H9 (cell line): ENCODE data around the gene KCNMB4. TPM values are rescaled to one million over a fixed set of nuclear protein-coding genes. Genes with fewer than 3 reads are reported as not detected.

ENCODE experiments used
- DNase-seq: peaks from one replicate; pipeline ENCODE4 v3.0.0-alpha.2; 2017
- H2AFZ ChIP-seq: one replicate; pipeline ENCODE4 v1.6.1; 2013; ENCODE audit warnings: mild to moderate bottlenecking, low read length, control low read depth, moderate library complexity
- H2AK5ac ChIP-seq: 2 replicates; pipeline ENCODE4 v1.6.1; 2013; ENCODE audit warnings: low read length, control low read depth, mixed read lengths; ENCODE audit not compliant: insufficient read length
- H2BK120ac ChIP-seq: one replicate; pipeline ENCODE4 v1.6.1; 2013; ENCODE audit warnings: low read depth, mild to moderate bottlenecking, low read length, control low read depth, inconsistent platforms; ENCODE audit not compliant: poor library complexity, severe bottlenecking
- H2BK12ac ChIP-seq: 2 replicates; pipeline ENCODE4 v1.6.1; 2013; ENCODE audit warnings: low read length, control low read depth, mixed read lengths, low read depth; ENCODE audit not compliant: insufficient read length
- H2BK15ac ChIP-seq: 2 replicates; pipeline ENCODE4 v1.6.1; 2013; ENCODE audit warnings: low read depth, low read length, control low read depth
- H2BK20ac ChIP-seq: one replicate; pipeline ENCODE4 v1.6.1; 2013; ENCODE audit warnings: low read depth, mild to moderate bottlenecking, low read length, control low read depth, inconsistent platforms; ENCODE audit not compliant: poor library complexity, severe bottlenecking
- H2BK5ac ChIP-seq: 2 replicates; pipeline ENCODE4 v1.6.1; 2013; ENCODE audit warnings: low read length, control low read depth, mixed read lengths; ENCODE audit not compliant: insufficient read length
- H3K14ac ChIP-seq: 2 replicates; pipeline ENCODE4 v1.6.1; 2013; ENCODE audit warnings: low read length, control low read depth; ENCODE audit not compliant: insufficient read depth
- H3K18ac ChIP-seq: 2 replicates; pipeline ENCODE4 v1.6.1; 2013; ENCODE audit warnings: low read depth, mild to moderate bottlenecking, mixed read lengths, low read length, control low read depth; ENCODE audit not compliant: insufficient read length
- H3K23ac ChIP-seq: 2 replicates; pipeline ENCODE4 v1.6.1; 2013; ENCODE audit warnings: low read length, control low read depth, mixed read lengths, low read depth; ENCODE audit not compliant: insufficient read length
- H3K23me2 ChIP-seq: 2 replicates; pipeline ENCODE4 v1.6.1; 2013; ENCODE audit warnings: low read depth, mild to moderate bottlenecking, mixed read lengths, low read length, control low read depth; ENCODE audit not compliant: insufficient read length, poor library complexity, severe bottlenecking
- H3K27ac ChIP-seq: 2 replicates; pipeline ENCODE4 v1.5.1; 2013; ENCODE audit warnings: low read length, control low read depth, mixed read lengths, low read depth; ENCODE audit not compliant: insufficient read length
- H3K27me3 ChIP-seq: 2 replicates; pipeline ENCODE4 v1.6.1; 2013; ENCODE audit warnings: low read length, control low read depth, inconsistent platforms; ENCODE audit not compliant: insufficient read depth
- H3K4ac ChIP-seq: 2 replicates; pipeline ENCODE4 v1.6.1; 2013; ENCODE audit warnings: low read depth, mild to moderate bottlenecking, control low read depth, inconsistent platforms, low read length, moderate library complexity
- H3K4me1 ChIP-seq: 2 replicates; pipeline ENCODE4 v1.6.1; 2013; ENCODE audit warnings: low read length, control low read depth, inconsistent platforms; ENCODE audit not compliant: insufficient read depth
- H3K4me2 ChIP-seq: 2 replicates; pipeline ENCODE4 v1.6.1; 2013; ENCODE audit warnings: low read length, control low read depth, mixed read lengths; ENCODE audit not compliant: insufficient read length, insufficient read depth
- H3K56ac ChIP-seq: 2 replicates; pipeline ENCODE4 v1.6.1; 2013; ENCODE audit warnings: low read depth, mild to moderate bottlenecking, mixed read lengths, low read length, control low read depth; ENCODE audit not compliant: insufficient read length
- H3K79me1 ChIP-seq: 2 replicates; pipeline ENCODE4 v1.6.1; 2013; ENCODE audit warnings: low read depth, mild to moderate bottlenecking, moderate library complexity, low read length, control low read depth, inconsistent platforms; ENCODE audit not compliant: insufficient read depth, poor library complexity, severe bottlenecking
- H3K79me2 ChIP-seq: 2 replicates; pipeline ENCODE4 v1.6.1; 2013; ENCODE audit warnings: low read length, control low read depth, inconsistent platforms; ENCODE audit not compliant: insufficient read depth
- H3K9ac ChIP-seq: 2 replicates; pipeline ENCODE4 v1.6.1; 2013; ENCODE audit warnings: low read length, control low read depth, mixed read lengths; ENCODE audit not compliant: insufficient read length; ENCODE audit errors: extremely low read depth
- H3K9me3 ChIP-seq: one replicate; pipeline ENCODE4 v1.6.1; 2013; ENCODE audit warnings: low read depth, low read length, inconsistent platforms; ENCODE audit not compliant: control insufficient read depth
- H3T11ph ChIP-seq: one replicate; pipeline ENCODE4 v1.6.1; 2013; ENCODE audit warnings: mild to moderate bottlenecking, low read length, control low read depth, inconsistent platforms
- H4K20me1 ChIP-seq: one replicate; pipeline ENCODE4 v1.6.1; 2013; ENCODE audit not compliant: control insufficient read depth, insufficient read length, insufficient read depth
- H4K5ac ChIP-seq: 2 replicates; pipeline ENCODE4 v1.6.1; 2013; ENCODE audit warnings: low read depth, mild to moderate bottlenecking, mixed read lengths, low read length, control low read depth; ENCODE audit not compliant: insufficient read length
- H4K8ac ChIP-seq: replicated peaks from 2 replicates; pipeline ENCODE4 v1.6.1; 2013; ENCODE audit warnings: low read length, control low read depth, mixed read lengths, low read depth; ENCODE audit not compliant: insufficient read length
- H4K91ac ChIP-seq: 2 replicates; pipeline ENCODE4 v1.6.1; 2013; ENCODE audit warnings: low read depth, mild to moderate bottlenecking, moderate library complexity, mixed read lengths, low read length, control low read depth; ENCODE audit not compliant: insufficient read length
- H3K27ac Mint-ChIP-seq, 3 experiments: 2 replicates in 2 of 3; 3 replicates in 1 of 3; pipeline ENCODE4 v1.8.0; 2020 to 2021; ENCODE audit warnings: mixed read lengths in 3 of 3, mild to moderate bottlenecking in 1 of 3, moderate library complexity in 1 of 3
- H3K27me3 Mint-ChIP-seq: 2 replicates; pipeline ENCODE4 v1.8.0; 2021; ENCODE audit warnings: low read depth, mild to moderate bottlenecking, moderate library complexity, mixed read lengths
- H3K36me3 Mint-ChIP-seq, 3 experiments: 2 replicates in 2 of 3; 3 replicates in 1 of 3; pipeline ENCODE4 v1.8.0; 2020 to 2021; ENCODE audit warnings: low read depth in 3 of 3, mixed read lengths in 3 of 3; ENCODE audit not compliant: insufficient read depth in 1 of 3
- H3K4me1 Mint-ChIP-seq, 2 experiments: 2 replicates each; pipeline ENCODE4 v1.8.0; 2020; ENCODE audit warnings: mixed read lengths in 2 of 2
- H3K4me3 Mint-ChIP-seq, 2 experiments: 2 replicates in 1 of 2; 3 replicates in 1 of 2; pipeline ENCODE4 v1.8.0; 2020 to 2021; ENCODE audit warnings: mild to moderate bottlenecking in 2 of 2, mixed read lengths in 2 of 2, moderate library complexity in 1 of 2
- H3K9me3 Mint-ChIP-seq, 2 experiments: 2 replicates in 1 of 2; 3 replicates in 1 of 2; pipeline ENCODE4 v1.8.0; 2020; ENCODE audit warnings: mild to moderate bottlenecking in 2 of 2, mixed read lengths in 2 of 2, moderate library complexity in 1 of 2
- CTCF ChIP-seq: fragments of 200-600 bp; sonication (generic); conservative IDR thresholded peaks from 3 replicates; pipeline ENCODE4 v1.8.0; 2021; ENCODE audit warnings: antibody characterized with exemption, mild to moderate bottlenecking
- WGBS: extraction: QIAGEN DNeasy Blood & Tissue Kit; methylation state at CpG from one replicate; pipeline ENCODE4 v1.1.7; 2013; ENCODE audit warnings: missing lambda C conversion rate, low lambda C conversion rate, mixed read lengths; ENCODE audit not compliant: insufficient read length; ENCODE audit errors: extremely low coverage; 5-methylcytosine and 5-hydroxymethylcytosine counted together
- total RNA-seq: library from RNA; stranded (reverse); gene quantifications from 2 replicates; pipeline ENCODE4 v1.2.1, GENCODE V29; 2021

The KCNMB4 gene
- total RNA-seq, 1 experiment from 2014 or later: 16.2 TPM

DNA sequence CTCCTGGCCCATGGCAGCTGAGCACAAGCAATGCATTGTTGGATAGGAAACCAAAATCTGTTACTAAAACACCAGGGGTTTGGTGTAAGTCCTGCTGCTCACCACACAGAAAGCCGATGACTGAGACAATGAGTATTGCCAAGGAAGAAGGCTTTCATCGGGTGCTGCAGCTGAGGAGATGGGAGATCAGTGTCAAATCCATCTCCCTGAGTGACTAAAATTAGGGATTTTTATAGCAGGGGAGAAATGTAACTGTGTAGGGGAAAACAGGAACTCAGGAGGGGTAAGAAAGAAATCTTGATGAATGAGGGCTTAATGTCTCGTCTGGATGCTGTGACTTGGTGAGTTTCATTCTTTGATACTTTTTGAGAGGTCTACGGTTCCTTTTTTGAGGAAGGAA, 97.9 kb downstream of the KCNMB4 start:
- H3K4me1 Mint-ChIP-seq: peaks cover 5% of the 10 kb centered on the region in 2 experiments; a peak in 2 of 4 replicates

More for the DNA sequence above, 97.9 kb downstream of the KCNMB4 start:
- H3K27ac ChIP-seq: no peak overlapping the region
- H3K56ac ChIP-seq: no peak overlapping the region
- Mint-ChIP-seq H3K27ac (no peak overlapping the region), H3K4me3 (no peak overlapping the region), H3K36me3 (peaks cover 19 to 26% (median 25%) of the 10 kb centered on the region in 3 experiments), H3K27me3 (no peaks in the 10 kb centered on the region; the same call in 1 of the 2 replicates), H3K9me3 (peaks cover 17 to 35% of the 10 kb centered on the region in 2 experiments)
- no peak overlapping the region for H3K4me2 ChIP-seq
- no peak overlapping the region for H2AFZ ChIP-seq
- no peak overlapping the region for H3K4ac ChIP-seq
- H3K23ac ChIP-seq: no peak overlapping the region
- H3K23me2 ChIP-seq: no peaks in the 10 kb centered on the region
- no peaks in the 10 kb centered on the region for H3K79me2 ChIP-seq
- H4K91ac ChIP-seq: no peak overlapping the region
- no peaks in the 10 kb centered on the region for H3K4me1 ChIP-seq
- H2BK5ac ChIP-seq: no peak overlapping the region
- no peak overlapping the region for H4K5ac ChIP-seq
- no peak overlapping the region for H2BK20ac ChIP-seq
- no peak overlapping the region for H2BK15ac ChIP-seq
- H3K18ac ChIP-seq: no peak overlapping the region
- H3K79me1 ChIP-seq: no peaks in the 10 kb centered on the region
- H4K8ac ChIP-seq: no peak overlapping the region
- no peak overlapping the region for H2BK120ac ChIP-seq
- H3K9ac ChIP-seq: no peak overlapping the region
- H3T11ph ChIP-seq: no peak overlapping the region
- no peaks in the 10 kb centered on the region for H3K9me3 ChIP-seq
- WGBS: no CpG with 5 or more reads among the region's 4 CpGs
- TF ChIP-seq CTCF: no peak
- no peak overlapping the region for H3K14ac ChIP-seq
- H4K20me1 ChIP-seq: no peaks in the 10 kb centered on the region
- no peak overlapping the region for H2BK12ac ChIP-seq
- H2AK5ac ChIP-seq: no peak overlapping the region
- no peaks in the 10 kb centered on the region for H3K27me3 ChIP-seq
- DNase-seq: no peak
